Tibial nerve (tissue), 3 donors: ENCODE data around the gene XPNPEP2.

Experiments
- CTCF ChIP-seq, 5 experiments: fragments of 200-600 bp in 3 of 5; fragments of 450-650 bp in 2 of 5; sonication (generic) in 3 of 5; IDR thresholded peaks; one replicate each; pipeline ENCODE4 v1.5.1; 2016 to 2019; ENCODE audit warnings: antibody characterized with exemption in 5 of 5, mild to moderate bottlenecking in 3 of 5, moderate library complexity in 2 of 5
- POLR2A ChIP-seq, 2 donors: fragments of 450-650 bp; IDR thresholded peaks; one replicate each; pipeline ENCODE4 v1.6.1; 2017; ENCODE audit warnings: antibody characterized with exemption in 2 of 2, mild to moderate bottlenecking in 2 of 2, moderate library complexity in 2 of 2

- TF ChIP-seq CTCF (IDR thresholded peaks at IDR 0.05) (no peak), POLR2A (IDR thresholded peaks at IDR 0.05) (no peak)
Observed at GRCh38 chrX:129791336-129791735, 52.6 kb downstream of the XPNPEP2 start.
